SKM-1 treated with dmso at 0.1 percent for 144 hours (cell line): ENCODE results near the gene ULBP1.
"Not testable (repeated sequence)": the region's sequence is repeated elsewhere in the genome, so short reads cannot be mapped to it uniquely, and the experiment has no call there.

ENCODE experiments used
- DNase-seq: peaks from one replicate; lab custom pipeline; 2025; ENCODE audit not compliant: unreplicated experiment; lab: John Stamatoyannopoulos, UW

ULBP1 gene

GRCh38 chr6:149969635-149970034 is 5.9 kb downstream of the ULBP1 start:
- DNase-seq: no peak

- not testable (repeated sequence) for DNase-seq
Measured at GRCh38 chr6:149974394-149974793, 10.7 kb downstream of the ULBP1 start.

- no peak for DNase-seq
Measured at GRCh38 chr6:149974825-149975224, 11.1 kb downstream of the ULBP1 start.

GRCh38 chr6:149975400-149975799 is 11.7 kb downstream of the ULBP1 start:
- DNase-seq: no peak

- no peak for DNase-seq
Measured at GRCh38 chr6:149977221-149977620, 13.5 kb downstream of the ULBP1 start.

- DNase-seq: no peak
Measured at GRCh38 chr6:149978610-149979009, 14.9 kb downstream of the ULBP1 start.

GRCh38 chr6:149979293-149979692 is 15.6 kb downstream of the ULBP1 start:
- DNase-seq: no peak

- DNase-seq: no peak
Measured at GRCh38 chr6:149983145-149983544, 19.4 kb downstream of the ULBP1 start.

- no peak for DNase-seq
Measured at GRCh38 chr6:149984773-149985172, 21.0 kb downstream of the ULBP1 start.

- DNase-seq: no peak
Measured at GRCh38 chr6:149985481-149985937, 21.8 kb downstream of the ULBP1 start.

- DNase-seq: no peak
Measured at GRCh38 chr6:149987602-149988107, 23.9 kb downstream of the ULBP1 start.

GRCh38 chr6:149988550-149989346 is 25.0 kb downstream of the ULBP1 start:
- DNase-seq: no peak

- DNase-seq: no peak
Measured at GRCh38 chr6:149990212-149990660, 26.5 kb downstream of the ULBP1 start.

GRCh38 chr6:149990661-149991471 is 27.1 kb downstream of the ULBP1 start:
- no peak for DNase-seq

GRCh38 chr6:149991472-149991795 is 27.7 kb downstream of the ULBP1 start:
- not testable (repeated sequence) for DNase-seq

- DNase-seq: no peak
Measured at GRCh38 chr6:149991838-149992237, 28.1 kb downstream of the ULBP1 start.

GRCh38 chr6:149995235-149995750 is 31.6 kb downstream of the ULBP1 start:
- DNase-seq: no peak

GRCh38 chr6:149995971-149996370 is 32.2 kb downstream of the ULBP1 start:
- no peak for DNase-seq

GRCh38 chr6:149999636-150000035 is 35.9 kb downstream of the ULBP1 start:
- no peak for DNase-seq

- DNase-seq: no peak
Measured at GRCh38 chr6:150001295-150002008, 37.7 kb downstream of the ULBP1 start.

GRCh38 chr6:150002710-150003109 is 39.0 kb downstream of the ULBP1 start:
- DNase-seq: no peak
